Smooth muscle cell of the brain vasculature (primary cell): ENCODE data around the gene SMARCC2.

Experiments
- DNase-seq: peaks from one replicate; pipeline ENCODE4 v3.0.0-alpha.2; 2012; ENCODE audit warnings: low read depth, low spot score

SMARCC2 gene

GRCh38 chr12:56152132-56152755 is 37.0 kb downstream of the SMARCC2 start, which contains the start of gene MYL6B:
TSS of gene MYL6B (plus strand) at chr12:56152587. CDS start at chr12:56153919, 1,332 bp downstream.
- peak; percentile 78 for DNase-seq

GRCh38 chr12:56151672-56152131 is 37.6 kb downstream of the SMARCC2 start:
- no peak for DNase-seq

DNA sequence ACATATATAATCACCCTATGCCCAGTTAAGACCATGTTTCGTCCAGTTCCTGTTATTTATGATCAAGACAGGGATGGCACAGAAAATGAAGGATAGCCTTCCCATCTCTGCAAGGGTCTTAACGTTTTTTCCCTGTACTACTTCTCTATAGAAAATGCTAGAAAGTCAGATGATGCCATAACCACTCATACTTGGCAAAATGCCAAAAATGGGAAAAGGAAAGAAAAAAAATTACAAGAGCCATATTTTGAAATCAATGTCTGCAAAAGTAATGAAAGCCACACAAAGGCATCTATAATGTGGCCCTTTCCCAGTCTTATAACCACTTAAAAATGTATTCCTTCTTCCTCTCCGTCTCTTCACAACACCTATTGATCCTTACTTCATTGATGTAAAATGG is 38.7 kb downstream of the SMARCC2 start:
- DNase-seq: no peak

DNA sequence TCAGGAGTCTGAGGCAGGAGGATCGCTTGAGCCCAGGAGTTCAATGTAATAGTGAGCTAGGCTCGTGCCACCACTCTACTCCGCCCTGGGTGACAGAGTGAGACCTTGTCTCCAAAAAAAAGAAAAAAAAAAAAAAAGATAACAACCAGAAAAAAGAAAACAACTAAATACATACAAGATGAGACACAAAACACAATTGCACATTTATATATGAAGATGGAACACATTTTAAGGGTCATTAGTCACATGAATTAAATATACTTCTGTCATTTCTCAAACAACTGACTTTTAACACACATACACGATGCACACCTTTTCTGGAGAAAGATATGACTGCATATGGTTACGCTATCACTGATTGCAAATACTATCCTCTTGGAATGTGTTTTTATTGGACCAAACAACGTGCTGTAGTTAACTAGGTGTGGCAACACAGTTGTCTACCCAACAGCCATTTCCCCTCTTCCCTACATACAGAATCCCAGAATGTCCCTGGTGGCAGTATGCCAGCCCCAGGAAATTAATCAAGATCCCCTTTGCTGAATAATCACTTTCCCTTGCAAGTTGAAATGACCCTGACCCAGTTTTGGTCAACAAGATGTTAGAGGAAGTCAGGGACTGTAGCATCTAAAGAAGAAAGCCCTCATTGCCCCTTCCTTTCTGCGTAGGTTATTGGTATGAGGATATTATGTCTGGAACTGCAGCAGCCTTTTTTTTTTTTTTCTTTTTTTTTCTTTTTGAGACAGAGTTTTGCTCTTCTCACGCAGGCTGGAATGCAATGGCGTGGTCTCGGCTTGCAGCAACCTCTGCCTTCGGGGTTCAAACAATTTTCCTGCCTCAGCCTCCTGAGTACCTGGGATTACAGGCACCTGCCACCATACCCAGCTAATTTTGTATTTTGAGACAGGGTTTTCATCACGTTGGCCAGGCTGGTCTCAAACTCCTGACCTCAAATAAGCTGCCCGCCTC is 42.5 kb downstream of the SMARCC2 start:
- no peak for DNase-seq

- DNase-seq: no peak
Measured at GRCh38 chr12:56145217-56145616, 44.1 kb downstream of the SMARCC2 start.

- DNase-seq: no peak
Measured at GRCh38 chr12:56143870-56144269, 45.4 kb downstream of the SMARCC2 start.

GRCh38 chr12:56143217-56143616 is 46.1 kb downstream of the SMARCC2 start:
- DNase-seq: no peak

- DNase-seq: no peak
Measured at GRCh38 chr12:56141946-56142784, 47.1 kb downstream of the SMARCC2 start.

GRCh38 chr12:56137853-56138571 is 51.3 kb downstream of the SMARCC2 start:
- no peak for DNase-seq

GRCh38 chr12:56134897-56135296 is 54.4 kb downstream of the SMARCC2 start:
- DNase-seq: no peak

- no peak for DNase-seq
Measured at GRCh38 chr12:56130876-56131275, 58.4 kb downstream of the SMARCC2 start.

- DNase-seq: no peak
Measured at GRCh38 chr12:56129942-56130495, 59.3 kb downstream of the SMARCC2 start.

DNA sequence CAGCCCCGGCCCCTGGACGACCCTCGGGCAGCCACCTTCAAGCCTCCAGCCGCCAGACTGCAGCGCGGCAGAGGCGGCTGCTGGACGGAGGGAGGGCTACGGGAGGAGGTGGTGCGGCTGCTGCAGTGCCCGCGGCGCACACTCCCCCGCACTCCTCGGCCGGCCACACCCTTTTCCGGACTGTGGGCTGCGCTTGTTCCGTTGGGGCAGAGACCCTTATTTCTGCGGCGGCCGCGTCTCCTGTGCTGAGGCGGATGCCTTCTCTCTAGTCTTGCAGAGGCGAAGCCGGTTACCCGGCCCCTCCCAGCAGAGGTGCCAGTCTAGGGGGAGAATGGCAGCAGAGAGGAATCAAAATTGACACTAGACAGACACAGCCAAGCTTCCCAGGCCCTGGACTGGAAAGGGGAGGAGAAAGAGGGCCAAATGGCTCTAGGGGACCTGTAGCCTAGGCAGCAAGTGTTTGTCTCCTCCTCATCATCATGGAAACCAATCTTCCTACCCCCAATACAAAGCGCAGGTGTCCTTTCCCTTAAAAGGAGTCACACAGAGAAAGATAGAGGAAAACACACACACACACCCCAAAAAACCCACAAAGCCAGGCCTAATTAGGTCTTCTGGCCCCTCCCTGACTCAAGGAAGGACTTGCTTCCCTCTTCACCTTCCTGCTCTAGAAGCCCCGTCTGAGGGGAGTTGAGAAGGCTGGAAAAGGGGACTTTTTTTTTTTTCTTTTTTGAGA is 59.9 kb downstream of the SMARCC2 start:
- DNase-seq: no peak

DNA sequence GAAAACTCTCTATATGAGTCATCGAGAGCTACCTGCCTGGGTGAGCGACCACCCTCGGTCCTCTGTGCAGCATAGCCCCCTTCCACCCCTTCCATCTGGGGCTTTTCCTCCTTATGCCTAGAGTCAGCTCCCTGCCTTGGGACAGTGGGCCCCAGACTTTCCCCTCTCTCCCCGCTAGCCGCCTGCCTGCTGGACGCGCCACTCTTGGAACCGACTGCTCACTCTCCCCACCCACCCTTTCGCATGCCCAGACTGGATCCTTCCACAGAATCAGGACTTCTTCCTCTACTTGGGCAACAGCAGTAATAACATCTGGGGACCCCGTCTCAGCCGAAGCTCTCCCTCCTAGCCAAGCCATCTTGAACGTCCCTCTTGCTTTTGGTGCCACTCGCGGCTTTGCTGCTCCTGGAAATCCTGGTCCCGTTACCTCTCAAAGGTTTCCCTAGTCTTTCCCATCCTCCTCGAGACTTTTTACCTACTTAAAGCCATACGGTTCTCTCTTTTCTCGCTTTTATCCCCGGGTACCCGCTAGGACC is 60.5 kb downstream of the SMARCC2 start:
- no peak for DNase-seq

DNA sequence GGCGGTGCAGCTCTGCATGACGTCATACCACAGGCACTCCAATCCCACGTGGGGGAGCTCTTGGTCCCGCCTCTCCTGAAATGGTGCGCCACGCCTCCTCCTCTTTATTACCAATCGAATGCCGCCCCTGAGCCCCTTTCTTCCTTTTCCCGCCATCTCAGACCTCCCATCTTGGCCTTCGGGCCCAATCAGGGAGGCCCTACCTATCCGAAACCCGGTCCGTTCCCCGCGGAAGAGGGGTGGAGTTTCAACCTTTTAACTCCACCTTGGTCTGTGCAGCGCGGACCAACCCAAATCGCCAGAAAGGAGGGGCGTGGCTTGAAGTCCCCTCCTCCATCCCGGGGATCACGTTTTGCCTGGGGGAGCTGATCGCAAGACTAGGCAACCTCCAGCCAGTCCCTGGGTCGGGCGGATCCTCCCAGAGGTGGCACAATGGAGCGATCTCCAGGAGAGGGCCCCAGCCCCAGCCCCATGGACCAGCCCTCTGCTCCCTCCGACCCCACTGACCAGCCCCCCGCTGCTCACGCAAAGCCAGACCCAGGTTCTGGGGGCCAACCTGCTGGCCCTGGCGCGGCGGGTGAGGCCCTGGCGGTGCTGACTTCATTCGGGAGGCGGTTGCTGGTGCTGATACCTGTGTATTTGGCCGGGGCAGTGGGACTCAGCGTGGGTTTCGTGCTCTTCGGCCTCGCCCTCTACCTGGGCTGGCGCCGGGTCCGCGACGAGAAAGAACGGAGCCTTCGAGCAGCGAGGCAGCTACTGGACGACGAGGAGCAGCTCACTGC is 61.2 kb downstream of the SMARCC2 start, which contains the start of gene ESYT1:
Gene ESYT1, plus strand, starts transcription at position 380 of the 782 bp plus-strand sequence. Its CDS starts 53 bp downstream, at position 433.
- DNase-seq: peak; percentile 99

DNA sequence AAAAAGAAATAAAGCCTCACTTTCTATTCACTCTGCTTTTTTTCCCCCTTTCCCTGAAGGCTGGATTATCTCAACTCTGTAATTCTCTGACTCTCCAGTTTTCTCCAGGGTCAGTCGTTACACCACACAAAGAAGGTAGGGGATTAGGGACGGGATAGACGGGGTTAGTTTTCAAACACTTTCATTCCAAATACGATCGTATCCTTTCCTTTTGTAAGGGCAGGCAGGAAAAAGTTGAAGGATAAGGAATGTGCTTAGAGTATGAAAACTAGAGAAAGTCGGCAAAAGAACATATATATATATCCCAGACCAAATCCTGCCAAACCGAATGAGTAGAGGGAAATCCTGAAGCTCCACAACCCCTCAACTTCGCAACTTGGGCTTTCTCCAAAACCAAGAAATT is 61.8 kb downstream of the SMARCC2 start:
- no peak for DNase-seq

GRCh38 chr12:56126732-56127239 is 62.5 kb downstream of the SMARCC2 start:
- DNase-seq: no peak

GRCh38 chr12:56124133-56124532 is 65.2 kb downstream of the SMARCC2 start:
- DNase-seq: no peak

GRCh38 chr12:56122637-56123036 is 66.6 kb downstream of the SMARCC2 start:
- DNase-seq: no peak
